ENCODE measurements around the gene LNX1.

LNX1 gene

GRCh38 chr4:53532521-53532920, 58.8 kb downstream of the LNX1 start:
- DNase-seq, result no peak

- DNase-seq, result no peak
Measured at GRCh38 chr4:53531585-53532224, 59.6 kb downstream of the LNX1 start.

- no peak for DNase-seq
Measured at GRCh38 chr4:53529025-53529424, 62.3 kb downstream of the LNX1 start.

GRCh38 chr4:53527930-53528329, 63.4 kb downstream of the LNX1 start:
- DNase-seq, result no peak

GRCh38 chr4:53527326-53527725, 64.0 kb downstream of the LNX1 start:
- DNase-seq, result no peak

GRCh38 chr4:53522334-53522733, 69.0 kb downstream of the LNX1 start:
- no peak for DNase-seq

- no peak for DNase-seq
Measured at GRCh38 chr4:53520116-53520515, 71.2 kb downstream of the LNX1 start.

- no peak for DNase-seq
Measured at GRCh38 chr4:53518807-53519206, 72.5 kb downstream of the LNX1 start.

- no peak for DNase-seq
Measured at GRCh38 chr4:53515076-53515475, 76.2 kb downstream of the LNX1 start.

GRCh38 chr4:53514509-53514908, 76.8 kb downstream of the LNX1 start:
- no peak for DNase-seq

GRCh38 chr4:53512608-53513007, 78.7 kb downstream of the LNX1 start:
- DNase-seq, result no peak

- no peak for DNase-seq
Measured at GRCh38 chr4:53511014-53511413, 80.3 kb downstream of the LNX1 start.

GRCh38 chr4:53510321-53510720, 81.0 kb downstream of the LNX1 start:
- DNase-seq, result no peak

- DNase-seq, result no peak
Measured at GRCh38 chr4:53508446-53508845, 82.8 kb downstream of the LNX1 start.

GRCh38 chr4:53507671-53508286, 83.5 kb downstream of the LNX1 start:
- no peak for DNase-seq

- DNase-seq, result no peak
Measured at GRCh38 chr4:53507058-53507457, 84.2 kb downstream of the LNX1 start.

GRCh38 chr4:53505947-53506346, 85.3 kb downstream of the LNX1 start:
- no peak for DNase-seq

GRCh38 chr4:53502094-53502493, 89.2 kb downstream of the LNX1 start:
- DNase-seq, result no peak

- no peak for DNase-seq
Measured at GRCh38 chr4:53501561-53501960, 89.7 kb downstream of the LNX1 start.

GRCh38 chr4:53500546-53500945, 90.7 kb downstream of the LNX1 start:
- DNase-seq, result no peak

- DNase-seq, result no peak
Measured at GRCh38 chr4:53499791-53500190, 91.5 kb downstream of the LNX1 start.

- DNase-seq, result no peak
Measured at GRCh38 chr4:53498706-53499105, 92.6 kb downstream of the LNX1 start.

- no peak for DNase-seq
Measured at GRCh38 chr4:53497487-53498244, 93.6 kb downstream of the LNX1 start.

- DNase-seq, result no peak
Measured at GRCh38 chr4:53494851-53495250, 96.4 kb downstream of the LNX1 start.

Measured in activated CD4-positive, alpha-beta T cell treated with anti-CD3 and anti-CD28 coated beads, Interleukin-2, Interleukin-6, amounts not matched to agents 100 ng/mL and 50 ng/mL, durations not matched to agents 16 hours and 8 hours (primary cell).